NCI-H1417 treated with DMSO at 0.1 percent for 48 hours (cell line): ENCODE results near the gene AMZ1.
"Not testable (repeated sequence)": the region's sequence is repeated elsewhere in the genome, so short reads cannot be mapped to it uniquely, and the experiment has no call there.

Experiments
- DNase-seq: peaks from one replicate; lab custom pipeline; 2025; lab: John Stamatoyannopoulos, UW

Gene AMZ1

GRCh38 chr7:2691011-2691707 is 3.2 kb downstream of the AMZ1 start:
- DNase-seq, result no peak

GRCh38 chr7:2691932-2692439 is 4.0 kb downstream of the AMZ1 start:
- not testable (repeated sequence) for DNase-seq

GRCh38 chr7:2692543-2692942 is 4.5 kb downstream of the AMZ1 start:
- DNase-seq, result no peak

GRCh38 chr7:2693420-2694121 is 5.6 kb downstream of the AMZ1 start:
- not testable (repeated sequence) for DNase-seq

- not testable (repeated sequence) for DNase-seq
Observed at GRCh38 chr7:2694122-2694436, 6.1 kb downstream of the AMZ1 start.

- no peak for DNase-seq
Observed at GRCh38 chr7:2698581-2699288, 10.7 kb downstream of the AMZ1 start.

GRCh38 chr7:2699289-2699620 is 11.3 kb downstream of the AMZ1 start:
- DNase-seq, result no peak

- no peak for DNase-seq
Observed at GRCh38 chr7:2700141-2700850, 12.3 kb downstream of the AMZ1 start.

GRCh38 chr7:2701424-2701823 is 13.4 kb downstream of the AMZ1 start:
- DNase-seq, result no peak

- no peak for DNase-seq
Observed at GRCh38 chr7:2701832-2702593, 14.0 kb downstream of the AMZ1 start.

- DNase-seq, result no peak
Observed at GRCh38 chr7:2702594-2702957, 14.6 kb downstream of the AMZ1 start.

GRCh38 chr7:2705371-2706096 is 17.5 kb downstream of the AMZ1 start:
- DNase-seq, result no peak

GRCh38 chr7:2706685-2707126 is 18.7 kb downstream of the AMZ1 start:
- no peak for DNase-seq

- no peak for DNase-seq
Observed at GRCh38 chr7:2707481-2707880, 19.5 kb downstream of the AMZ1 start.

- DNase-seq, result no peak
Observed at GRCh38 chr7:2708041-2708440, 20.0 kb downstream of the AMZ1 start.

GRCh38 chr7:2708547-2709310 is 20.7 kb downstream of the AMZ1 start:
- DNase-seq, result no peak

- DNase-seq, result no peak
Observed at GRCh38 chr7:2709553-2710285, 21.7 kb downstream of the AMZ1 start.

- DNase-seq, result no peak
Observed at GRCh38 chr7:2710286-2710655, 22.3 kb downstream of the AMZ1 start.

GRCh38 chr7:2710901-2711551 is 23.0 kb downstream of the AMZ1 start:
- no peak for DNase-seq
